PFSK-1 (cell line): ENCODE measurements around the gene IL4R.

Experiments
- POLR2AphosphoS5 ChIP-seq: IDR thresholded peaks from 2 replicates; pipeline ENCODE4 v1.6.1; 2012; ENCODE audit warnings: low read depth, mild to moderate bottlenecking, control low read depth, low read length, moderate library complexity
- REST ChIP-seq, 2 experiments: IDR thresholded peaks; 2 replicates each; pipeline versions ENCODE4 v1.6.1 to v1.8.0; 2011 to 2012; ENCODE audit warnings: low read depth in 2 of 2, low read length in 2 of 2, control low read depth in 1 of 2, inconsistent platforms in 1 of 2, mild to moderate bottlenecking in 1 of 2, moderate library complexity in 1 of 2; ENCODE audit not compliant: insufficient read depth in 1 of 2

- TF ChIP-seq POLR2AphosphoS5 (no peak), REST (IDR thresholded peaks at IDR 0.05; ENCODE audit: insufficient read depth in 1 of 2, low read depth in 2 of 2, low read length in 2 of 2) (no peak)
These were observed 70.7 kb downstream of the IL4R start for GRCh38 chr16:27384425-27384824.
